C4-2B (cell line): Measurements from ENCODE around the gene LMCD1.

Experiments
- ZFX ChIP-seq: fragments of 450-650 bp; IDR thresholded peaks from 2 replicates; pipeline ENCODE4 v1.6.1; 2017
- TF ChIP-seq, protein P1 (sequence below): fragments of 450-650 bp; conservative IDR thresholded peaks from 2 replicates; pipeline ENCODE4 v1.5.1; 2017; ENCODE audit warnings: mild to moderate bottlenecking

DNA sequence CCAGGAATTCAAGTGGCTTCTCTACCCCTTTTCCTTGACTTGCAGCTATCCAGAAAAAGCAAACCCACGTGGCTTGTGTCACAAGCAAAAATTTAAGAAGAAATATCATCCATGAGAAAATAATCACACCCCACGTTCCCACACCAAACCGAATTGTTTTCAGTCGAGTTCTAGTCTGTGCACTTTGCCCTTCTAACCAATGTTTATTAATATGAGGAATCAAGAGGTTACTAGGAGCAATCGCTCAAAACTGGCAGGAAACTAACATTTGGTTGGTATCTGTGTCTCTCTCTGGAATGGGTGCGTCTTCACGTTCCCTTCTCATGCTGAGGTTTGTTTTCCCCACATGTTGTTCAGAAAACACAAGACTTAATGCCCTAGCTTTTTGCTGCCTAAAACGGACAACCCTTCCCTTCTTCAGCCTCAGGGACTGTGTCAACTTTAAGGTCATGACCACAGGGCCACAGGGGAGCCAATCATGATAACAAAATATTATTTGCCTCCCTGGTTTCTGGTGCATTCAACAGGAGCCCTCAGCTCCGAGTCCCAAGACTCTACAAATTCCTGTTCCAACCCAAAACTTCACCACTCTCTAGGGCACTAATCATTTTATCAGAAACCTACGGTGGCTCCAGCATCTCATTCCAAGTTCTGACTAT is 41.4 kb upstream of the LMCD1 start:
- TF ChIP-seq, protein P1, sequence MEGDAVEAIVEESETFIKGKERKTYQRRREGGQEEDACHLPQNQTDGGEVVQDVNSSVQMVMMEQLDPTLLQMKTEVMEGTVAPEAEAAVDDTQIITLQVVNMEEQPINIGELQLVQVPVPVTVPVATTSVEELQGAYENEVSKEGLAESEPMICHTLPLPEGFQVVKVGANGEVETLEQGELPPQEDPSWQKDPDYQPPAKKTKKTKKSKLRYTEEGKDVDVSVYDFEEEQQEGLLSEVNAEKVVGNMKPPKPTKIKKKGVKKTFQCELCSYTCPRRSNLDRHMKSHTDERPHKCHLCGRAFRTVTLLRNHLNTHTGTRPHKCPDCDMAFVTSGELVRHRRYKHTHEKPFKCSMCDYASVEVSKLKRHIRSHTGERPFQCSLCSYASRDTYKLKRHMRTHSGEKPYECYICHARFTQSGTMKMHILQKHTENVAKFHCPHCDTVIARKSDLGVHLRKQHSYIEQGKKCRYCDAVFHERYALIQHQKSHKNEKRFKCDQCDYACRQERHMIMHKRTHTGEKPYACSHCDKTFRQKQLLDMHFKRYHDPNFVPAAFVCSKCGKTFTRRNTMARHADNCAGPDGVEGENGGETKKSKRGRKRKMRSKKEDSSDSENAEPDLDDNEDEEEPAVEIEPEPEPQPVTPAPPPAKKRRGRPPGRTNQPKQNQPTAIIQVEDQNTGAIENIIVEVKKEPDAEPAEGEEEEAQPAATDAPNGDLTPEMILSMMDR, result no peak
- no peak for TF ChIP-seq ZFX
